Activated CD4-positive, alpha-beta memory T cell treated with anti-CD3 and anti-CD28 coated beads, Interleukin-2, amount 10 ng/mL, durations not matched to agents 7 days and 5 days (primary cell): ENCODE measurements around the gene RAD50. TPM values are rescaled to one million over a fixed set of nuclear protein-coding genes. Genes with fewer than 3 reads are reported as not detected.
"Not testable (repeated sequence)": the region's sequence is repeated elsewhere in the genome, so short reads cannot be mapped to it uniquely, and the experiment has no call there.

Experiments
- CTCF ChIA-PET: fragments of 350-600 bp; sonication (Branson Sonifier 250); formaldehyde crosslinking; loops from one replicate; lab custom pipeline; 2021; ENCODE audit warnings: antibody characterized with exemption, inconsistent platforms; lab: Charles Lee
- POLR2A ChIA-PET: fragments of 350-600 bp; sonication (Branson Sonifier 250); formaldehyde crosslinking; loops from one replicate; lab custom pipeline; 2021; ENCODE audit warnings: antibody characterized with exemption; lab: Charles Lee
- DNase-seq: peaks from one replicate; pipeline ENCODE4 v3.0.0-alpha.2; 2020
- H3K27ac Mint-ChIP-seq: one replicate; pipeline ENCODE4 v1.8.0; 2021; ENCODE audit warnings: mild to moderate bottlenecking, mixed read lengths
- H3K27me3 Mint-ChIP-seq: one replicate; pipeline ENCODE4 v1.8.0; 2021; ENCODE audit warnings: mixed read lengths
- H3K36me3 Mint-ChIP-seq: one replicate; pipeline ENCODE4 v1.8.0; 2021; ENCODE audit warnings: low read depth, mixed read lengths
- H3K4me1 Mint-ChIP-seq: one replicate; pipeline ENCODE4 v1.8.0; 2021; ENCODE audit warnings: mixed read lengths
- H3K4me3 Mint-ChIP-seq: one replicate; pipeline ENCODE4 v1.8.0; 2021; ENCODE audit warnings: mild to moderate bottlenecking, mixed read lengths
- H3K9me3 Mint-ChIP-seq: one replicate; pipeline ENCODE4 v1.8.0; 2021; ENCODE audit warnings: mixed read lengths
- total RNA-seq, 2 experiments: library from RNA; stranded (reverse); gene quantifications; one replicate each; pipeline ENCODE4 v1.2.3, GENCODE V29; 2021

RAD50 gene
- 10 to 100 TPM; 35.6 to 38.9 TPM for total RNA-seq

GRCh38 chr5:132556763-132557477 lies at the start of gene RAD50:
TSS of gene RAD50 (plus strand) at chr5:132556977. CDS start at chr5:132557325, 348 bp downstream.
- Mint-ChIP-seq H3K9me3 (no peaks in the 10 kb centered on the region), H3K4me3 (peak within 1 kb of the TSS; percentile 96), H3K27me3 (no peaks in the 10 kb centered on the region), H3K36me3 (peaks cover 19% of the 10 kb centered on the region), H3K4me1 (peaks cover 28% of the 10 kb centered on the region), H3K27ac (peak within 1 kb of the TSS; percentile 83)
- ChIA-PET POLR2A (interaction anchor here (0.5 to 2.6 kb wide), 18 partner anchors 11 to 470 kb away, joined by 3 to 12 read pairs (median 4); partner anchors contain the start of genes CCNI2, IL13, IL4 and IRF1), CTCF (interaction anchor here (1.1 to 1.6 kb wide), 2 partner anchors 118 to 162 kb away, joined by 3 to 4 read pairs; no protein-coding TSS in a partner anchor)
- DNase-seq, result peak; percentile 96

- CTCF ChIA-PET, result interaction anchor here (2.4 kb wide), 1 partner anchor 9 kb away, joined by 10 read pairs; no protein-coding TSS in a partner anchor
- Mint-ChIP-seq H3K4me1 (peaks cover 9% of the 10 kb centered on the region), H3K36me3 (peaks cover 2% of the 10 kb centered on the region), H3K27me3 (peaks cover 22% of the 10 kb centered on the region), H3K4me3 (no peak overlapping the region), H3K27ac (no peak overlapping the region), H3K9me3 (peaks cover 5% of the 10 kb centered on the region)
- POLR2A ChIA-PET, result interaction anchor here (1.0 kb wide), 1 partner anchor 14 kb away, joined by 3 read pairs; no protein-coding TSS in a partner anchor
- DNase-seq, result no peak
Observed at GRCh38 chr5:132510076-132510475, 46.7 kb upstream of the RAD50 start.

GRCh38 chr5:132513618-132514336 lies 43.0 kb upstream of the RAD50 start:
- H3K4me1 Mint-ChIP-seq, H3K9me3 Mint-ChIP-seq, DNase-seq, H3K36me3 Mint-ChIP-seq, H3K27me3 Mint-ChIP-seq, CTCF ChIA-PET, H3K4me3 Mint-ChIP-seq, H3K27ac Mint-ChIP-seq, POLR2A ChIA-PET: not testable (repeated sequence)

- H3K9me3 Mint-ChIP-seq, DNase-seq, POLR2A ChIA-PET, H3K27me3 Mint-ChIP-seq, H3K27ac Mint-ChIP-seq, H3K36me3 Mint-ChIP-seq, H3K4me3 Mint-ChIP-seq: not testable (repeated sequence)
- H3K4me1 Mint-ChIP-seq, result peaks cover 34% of the 10 kb centered on the region
- CTCF ChIA-PET, result interaction anchor here (1.0 kb wide), 1 partner anchor 308 kb away, joined by 3 read pairs; the partner anchor contains the start of gene SHROOM1
Observed at GRCh38 chr5:132522067-132522466, 34.7 kb upstream of the RAD50 start.

DNA sequence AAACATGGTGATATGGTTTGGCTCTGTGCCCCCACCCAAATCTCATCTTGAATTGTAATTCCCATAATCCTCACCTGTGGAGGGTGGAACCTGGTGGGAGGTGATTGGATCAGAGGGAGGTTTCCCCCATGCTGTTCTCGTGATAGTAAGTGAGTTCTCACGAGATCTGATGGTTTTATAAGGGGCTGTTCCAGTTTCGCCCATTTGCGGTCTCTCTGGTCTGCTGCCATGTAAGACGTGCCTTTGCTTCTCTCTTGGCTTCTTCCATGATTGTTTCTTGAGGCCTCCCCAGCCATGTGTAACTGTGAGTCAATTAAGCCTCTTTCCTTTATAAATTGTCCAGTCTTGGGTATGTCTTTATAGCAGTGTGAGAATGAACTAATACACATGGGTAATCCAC lies 31.9 kb upstream of the RAD50 start:
- peaks cover 56% of the 10 kb centered on the region for H3K4me1 Mint-ChIP-seq
- not testable (repeated sequence) for H3K9me3 Mint-ChIP-seq, H3K27ac Mint-ChIP-seq, H3K36me3 Mint-ChIP-seq, H3K27me3 Mint-ChIP-seq, H3K4me3 Mint-ChIP-seq, DNase-seq
- ChIA-PET CTCF (interaction anchor here (0.6 to 4.9 kb wide), 2 partner anchors 294 to 384 kb away, joined by 5 to 78 read pairs; no protein-coding TSS in a partner anchor), POLR2A (interaction anchor here (1.1 kb wide), 1 partner anchor 138 kb away, joined by 3 read pairs; no protein-coding TSS in a partner anchor)

DNA sequence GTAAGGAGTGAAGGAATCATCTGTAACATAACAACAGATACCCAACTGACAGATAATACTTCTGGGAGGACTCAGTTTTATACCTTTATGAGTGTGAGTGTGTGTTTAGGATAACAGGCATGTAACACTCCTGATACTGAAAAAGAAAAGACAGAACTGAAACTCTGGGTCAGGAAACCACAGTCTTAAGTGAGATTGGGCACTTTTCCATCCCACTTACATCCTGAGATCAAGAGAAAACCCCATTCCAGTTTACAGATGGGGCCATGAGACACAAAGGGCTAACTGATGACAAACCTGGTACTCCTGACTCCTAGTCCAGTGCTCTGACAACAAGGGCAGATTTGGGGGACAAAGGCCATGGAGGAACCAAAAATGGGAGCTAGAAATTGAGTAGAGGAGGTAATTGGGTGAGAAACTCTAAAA lies 31.5 kb upstream of the RAD50 start:
- ChIA-PET POLR2A (interaction anchor here (1.1 kb wide), 1 partner anchor 139 kb away, joined by 3 read pairs; no protein-coding TSS in a partner anchor), CTCF (interaction anchor here (0.9 to 4.9 kb wide), 9 partner anchors 12 to 294 kb away, joined by 3 to 78 read pairs (median 10); partner anchors contain the start of gene SLC22A5)
- H3K9me3 Mint-ChIP-seq, result peaks cover 3% of the 10 kb centered on the region

DNA sequence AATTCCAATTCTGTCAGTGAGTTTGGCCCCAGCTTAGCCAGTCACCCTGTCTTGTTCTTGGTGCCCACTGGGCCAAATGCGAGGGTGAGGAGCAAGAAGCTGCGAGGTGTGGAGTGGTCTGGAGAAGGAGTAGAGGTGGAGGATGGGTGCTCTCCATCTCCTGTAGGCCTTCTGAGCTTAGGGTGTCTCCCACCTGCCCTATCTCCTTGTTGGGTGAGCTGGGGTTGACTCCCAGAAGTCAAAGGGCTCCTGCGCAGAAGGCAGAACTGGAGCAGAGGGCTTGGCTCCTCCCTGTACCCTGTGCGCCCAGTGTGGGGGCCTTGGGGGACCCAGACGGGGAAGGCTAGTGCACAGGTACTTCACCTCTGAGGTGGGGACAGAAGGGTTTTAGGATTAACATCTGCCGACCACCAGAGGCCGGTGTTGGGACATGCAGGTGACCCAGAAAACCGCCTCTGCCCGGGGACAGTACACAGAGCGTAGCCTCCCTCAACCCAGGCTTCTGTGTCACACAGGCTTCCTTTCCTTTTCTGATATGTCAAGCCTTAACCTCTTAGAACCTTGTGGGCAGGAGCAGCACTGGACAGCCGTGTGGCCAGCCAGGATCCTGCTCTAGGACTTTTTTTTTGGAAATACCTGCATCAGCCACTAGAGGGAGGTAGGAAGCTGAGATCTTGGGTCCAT lies 30.3 kb upstream of the RAD50 start:
- H3K9me3 Mint-ChIP-seq, result no peaks in the 10 kb centered on the region
- peaks cover 55% of the 10 kb centered on the region for H3K4me1 Mint-ChIP-seq
- DNase-seq, result peak; percentile 34
- POLR2A ChIA-PET, result interaction anchor here (0.9 to 1.0 kb wide), 2 partner anchors 31 to 115 kb away, joined by 3 to 4 read pairs; partner anchors contain the start of gene RAD50
- no peak overlapping the region for H3K27ac Mint-ChIP-seq
- CTCF ChIA-PET, result interaction anchor here (0.6 to 4.9 kb wide), 38 partner anchors 8 to 1699 kb away, joined by 3 to 78 read pairs (median 4); partner anchors contain the start of genes CCNI2, GDF9, PPP2CA and SLC22A5
- H3K4me3 Mint-ChIP-seq, result no peak overlapping the region
- peaks cover 2% of the 10 kb centered on the region for H3K27me3 Mint-ChIP-seq
- no peaks in the 10 kb centered on the region for H3K36me3 Mint-ChIP-seq

More for the DNA sequence above, 31.5 kb upstream of the RAD50 start:
- Mint-ChIP-seq H3K36me3 (no peaks in the 10 kb centered on the region), H3K4me1 (peaks cover 55% of the 10 kb centered on the region), H3K4me3 (no peak overlapping the region), H3K27me3 (no peaks in the 10 kb centered on the region), H3K27ac (no peak overlapping the region)
- no peak for DNase-seq

GRCh38 chr5:132526974-132527564 lies 29.7 kb upstream of the RAD50 start:
- Mint-ChIP-seq H3K9me3 (no peaks in the 10 kb centered on the region), H3K36me3 (no peaks in the 10 kb centered on the region), H3K4me1 (peaks cover 62% of the 10 kb centered on the region), H3K27ac (no peak overlapping the region), H3K4me3 (no peak overlapping the region), H3K27me3 (peaks cover 7% of the 10 kb centered on the region)
- no peak for DNase-seq
- POLR2A ChIA-PET, result interaction anchor here (0.9 to 1.0 kb wide), 2 partner anchors 30 to 114 kb away, joined by 3 to 4 read pairs; partner anchors contain the start of gene RAD50
- CTCF ChIA-PET, result interaction anchor here (0.6 to 4.9 kb wide), 34 partner anchors 7 to 1699 kb away, joined by 3 to 78 read pairs (median 4); partner anchors contain the start of genes CCNI2, GDF9, PPP2CA and SLC22A5

GRCh38 chr5:132528021-132528420 lies 28.8 kb upstream of the RAD50 start:
- Mint-ChIP-seq H3K36me3 (no peaks in the 10 kb centered on the region), H3K4me3 (no peak overlapping the region), H3K9me3 (no peaks in the 10 kb centered on the region), H3K27ac (no peak overlapping the region), H3K4me1 (peaks cover 62% of the 10 kb centered on the region), H3K27me3 (peaks cover 10% of the 10 kb centered on the region)
- no peak for DNase-seq
- ChIA-PET CTCF (interaction anchor here (0.7 to 4.9 kb wide), 5 partner anchors 25 to 291 kb away, joined by 3 to 78 read pairs (median 5); partner anchors contain the start of gene CCNI2), POLR2A (interaction anchor here (1.2 kb wide), 1 partner anchor 292 kb away, joined by 5 read pairs; no protein-coding TSS in a partner anchor)

- POLR2A ChIA-PET, result interaction anchor here (1.2 to 1.3 kb wide), 3 partner anchors 33 to 291 kb away, joined by 3 to 5 read pairs (median 3); no protein-coding TSS in a partner anchor
- H3K9me3 Mint-ChIP-seq, result no peaks in the 10 kb centered on the region
- H3K4me3 Mint-ChIP-seq, result no peak overlapping the region
- CTCF ChIA-PET, result interaction anchor here (1.0 to 4.9 kb wide), 3 partner anchors 115 to 290 kb away, joined by 3 to 78 read pairs (median 4); no protein-coding TSS in a partner anchor
- H3K36me3 Mint-ChIP-seq, result no peaks in the 10 kb centered on the region
- DNase-seq, result peak; percentile 26
- peak overlapping the region; percentile 12 for H3K27ac Mint-ChIP-seq
- H3K4me1 Mint-ChIP-seq, result peaks cover 62% of the 10 kb centered on the region
- H3K27me3 Mint-ChIP-seq, result peaks cover 10% of the 10 kb centered on the region
Observed at GRCh38 chr5:132528866-132529634, 27.7 kb upstream of the RAD50 start.

DNA sequence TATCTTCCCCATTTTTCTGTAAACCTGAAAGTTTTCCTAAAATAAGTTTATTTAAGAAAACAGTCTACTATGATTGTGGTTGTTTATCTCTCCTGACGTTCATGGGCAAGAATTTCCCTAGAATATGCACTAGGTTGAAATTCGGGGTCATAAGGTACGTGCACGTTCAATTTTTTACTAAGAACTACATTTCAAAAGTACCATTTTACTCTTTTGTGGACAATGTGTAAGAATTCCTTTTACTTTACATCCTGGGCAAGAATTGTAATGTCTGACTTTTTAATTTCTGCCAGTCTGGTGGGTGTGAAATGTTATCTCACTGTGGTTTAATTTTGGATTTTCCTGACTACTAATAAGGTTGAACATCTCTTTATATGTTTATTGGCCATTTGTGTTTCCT lies 25.8 kb upstream of the RAD50 start:
- no peak for DNase-seq
- CTCF ChIA-PET, result interaction anchor here (0.9 to 1.3 kb wide), 2 partner anchors 20 to 92 kb away, joined by 3 read pairs; no protein-coding TSS in a partner anchor
- Mint-ChIP-seq H3K36me3 (no peaks in the 10 kb centered on the region), H3K9me3 (no peaks in the 10 kb centered on the region), H3K4me1 (peaks cover 44% of the 10 kb centered on the region), H3K4me3 (no peak overlapping the region), H3K27me3 (peaks cover 25% of the 10 kb centered on the region), H3K27ac (no peak overlapping the region)
- POLR2A ChIA-PET, result interaction anchor here (1.0 kb wide), 1 partner anchor 31 kb away, joined by 4 read pairs; no protein-coding TSS in a partner anchor
